Ovary (tissue), 3 donors: ENCODE results near the gene OR2T10.

ENCODE experiments used
- CTCF ChIP-seq, 3 donors: fragments of 450-650 bp in 2 of 3; fragments of 200-600 bp in 1 of 3; IDR thresholded peaks; one replicate each; pipeline versions ENCODE4 v1.5.1 to v1.8.0; 2016 to 2022; ENCODE audit warnings: antibody characterized with exemption in 3 of 3, mild to moderate bottlenecking in 1 of 3
- EP300 ChIP-seq: sonication (generic); formaldehyde crosslinking; IDR thresholded peaks from one replicate; pipeline ENCODE4 v1.6.1; 2017; ENCODE audit warnings: antibody characterized with exemption
- POLR2A ChIP-seq: fragments of 450-650 bp; IDR thresholded peaks from one replicate; pipeline ENCODE4 v1.6.1; 2017; ENCODE audit warnings: antibody characterized with exemption, mild to moderate bottlenecking, moderate library complexity
- donor health status: DM: no; HTN: no; CAD: no.

GRCh38 chr1:248627971-248628844, 30.7 kb upstream of the OR2T10 start:
- TF ChIP-seq CTCF (IDR thresholded peaks at IDR 0.05): no peak
- TF ChIP-seq POLR2A: no peak
- no peak for TF ChIP-seq EP300
